SU-DHL-6 (cell line): ENCODE data around the gene MYOM1.

Source experiments
- CTCF ChIP-seq: fragments of 200-600 bp; sonication (generic); IDR thresholded peaks from one replicate; pipeline ENCODE4 v1.5.1; 2017; ENCODE audit warnings: antibody characterized with exemption, mild to moderate bottlenecking, low read length, moderate library complexity; ENCODE audit not compliant: insufficient read depth, poor library complexity, severe bottlenecking
- EZH2phosphoT487 ChIP-seq: fragments of 200-600 bp; sonication (generic), shearing (Covaris generic); conservative IDR thresholded peaks from 2 replicates; pipeline ENCODE4 v1.6.1; 2018; ENCODE audit warnings: mild to moderate bottlenecking, antibody characterized with exemption, low read length, moderate library complexity, mixed read lengths

GRCh38 chr18:3132700-3133099 lies 87.1 kb downstream of the MYOM1 start:
- TF ChIP-seq CTCF = no peak
- no peak for TF ChIP-seq EZH2phosphoT487
